Stimulated activated CD4-positive, alpha-beta T cell treated with anti-CD3 and anti-CD28 coated beads, TNF-alpha, amount 100 ng/mL, for 24 hours (primary cell): ENCODE measurements around the gene RGS7.
"Not testable (repeated sequence)": the region's sequence is repeated elsewhere in the genome, so short reads cannot be mapped to it uniquely, and the experiment has no call there.

Source experiments
- DNase-seq, 3 experiments: peaks; one replicate each; pipeline ENCODE4 v3.0.0-alpha.2; 2020; ENCODE audit warnings: low read depth in 3 of 3

Gene RGS7

GRCh38 chr1:240914506-240914905 lies 442.5 kb downstream of the RGS7 start:
- DNase-seq, result no peak

GRCh38 chr1:240912821-240913220 lies 444.2 kb downstream of the RGS7 start:
- DNase-seq, result no peak

- DNase-seq, result no peak
These were observed 447.1 kb downstream of the RGS7 start for GRCh38 chr1:240909701-240910457.

GRCh38 chr1:240906477-240906876 lies 450.5 kb downstream of the RGS7 start:
- no peak for DNase-seq

- no peak for DNase-seq
These were observed 451.7 kb downstream of the RGS7 start for GRCh38 chr1:240905225-240905765.

GRCh38 chr1:240895424-240895823 lies 461.6 kb downstream of the RGS7 start:
- DNase-seq, result not testable (repeated sequence)

GRCh38 chr1:240888787-240889048 lies 468.3 kb downstream of the RGS7 start:
- DNase-seq, result no peak

GRCh38 chr1:240888039-240888786 lies 468.8 kb downstream of the RGS7 start:
- peak in 1 of 3 experiments; percentile 22 for DNase-seq

- no peak for DNase-seq
These were observed 473.5 kb downstream of the RGS7 start for GRCh38 chr1:240883490-240883889.

- not testable (repeated sequence) for DNase-seq
These were observed 474.2 kb downstream of the RGS7 start for GRCh38 chr1:240882656-240883308.

GRCh38 chr1:240878631-240879030 lies 478.4 kb downstream of the RGS7 start:
- no peak for DNase-seq

GRCh38 chr1:240877605-240878004 lies 479.4 kb downstream of the RGS7 start:
- DNase-seq, result no peak

GRCh38 chr1:240876071-240876470 lies 480.9 kb downstream of the RGS7 start:
- DNase-seq, result no peak

- no peak for DNase-seq
These were observed 487.9 kb downstream of the RGS7 start for GRCh38 chr1:240869071-240869470.

- DNase-seq, result no peak
These were observed 490.3 kb downstream of the RGS7 start for GRCh38 chr1:240866724-240867123.

- no peak for DNase-seq
These were observed 497.0 kb downstream of the RGS7 start for GRCh38 chr1:240860023-240860422.

- DNase-seq, result no peak
These were observed 502.6 kb downstream of the RGS7 start for GRCh38 chr1:240854367-240854766.

- no peak for DNase-seq
These were observed 509.7 kb downstream of the RGS7 start for GRCh38 chr1:240847325-240847724.

- no peak for DNase-seq
These were observed 512.5 kb downstream of the RGS7 start for GRCh38 chr1:240844486-240844885.

GRCh38 chr1:240843798-240844197 lies 513.2 kb downstream of the RGS7 start:
- DNase-seq, result no peak

GRCh38 chr1:240836271-240836670 lies 520.7 kb downstream of the RGS7 start:
- DNase-seq, result no peak

GRCh38 chr1:240835291-240835690 lies 521.7 kb downstream of the RGS7 start:
- no peak for DNase-seq

GRCh38 chr1:240833075-240833474 lies 523.9 kb downstream of the RGS7 start:
- no peak for DNase-seq
